ENCODE results near the gene CTBP2.

Gene CTBP2

GRCh38 chr10:125159932-125160855 is at the start of gene CTBP2:
CTBP2 (minus strand) TSS chr10:125160563.
- Histone ChIP-seq H3K27me3 (ENCODE audit: insufficient read depth, low read depth, severe bottlenecking) (no peaks in the 10 kb centered on the region), H3K27ac (peak within 1 kb of the TSS; percentile 93), H3K4me3 (ENCODE audit: low read depth, low read length) (peak within 1 kb of the TSS; percentile 78), H3K9me3 (ENCODE audit: severe bottlenecking) (no peaks in the 10 kb centered on the region), H3K36me3 (peaks cover 9% of the 10 kb centered on the region)
- no peak for TF ChIP-seq CTCF (IDR thresholded peaks at IDR 0.05; ENCODE audit: low read depth, low read length)
- peak; percentile 72 for DNase-seq

GRCh38 chr10:125209591-125210355 is 49.4 kb upstream of the CTBP2 start:
- no peak for TF ChIP-seq CTCF (IDR thresholded peaks at IDR 0.05; ENCODE audit: low read depth, low read length)
- Histone ChIP-seq H3K4me3 (ENCODE audit: low read depth, low read length) (no peak overlapping the region), H3K27me3 (ENCODE audit: insufficient read depth, low read depth, severe bottlenecking) (peaks cover 18% of the 10 kb centered on the region), H3K9me3 (ENCODE audit: severe bottlenecking) (no peaks in the 10 kb centered on the region), H3K27ac (no peak overlapping the region), H3K36me3 (no peaks in the 10 kb centered on the region)
- DNase-seq, result no peak

GRCh38 chr10:125208854-125209565 is 48.6 kb upstream of the CTBP2 start:
- no peak for DNase-seq
- Histone ChIP-seq H3K36me3 (no peaks in the 10 kb centered on the region), H3K4me3 (ENCODE audit: low read depth, low read length) (no peak overlapping the region), H3K27ac (no peak overlapping the region), H3K27me3 (ENCODE audit: insufficient read depth, low read depth, severe bottlenecking) (peaks cover 18% of the 10 kb centered on the region), H3K9me3 (ENCODE audit: severe bottlenecking) (no peaks in the 10 kb centered on the region)
- TF ChIP-seq CTCF (IDR thresholded peaks at IDR 0.05; ENCODE audit: low read depth, low read length), result no peak

GRCh38 chr10:125206623-125207022 is 46.3 kb upstream of the CTBP2 start:
- Histone ChIP-seq H3K9me3 (ENCODE audit: severe bottlenecking) (no peaks in the 10 kb centered on the region), H3K4me3 (ENCODE audit: low read depth, low read length) (no peak overlapping the region), H3K27ac (no peak overlapping the region), H3K27me3 (ENCODE audit: insufficient read depth, low read depth, severe bottlenecking) (peaks cover 31% of the 10 kb centered on the region), H3K36me3 (no peaks in the 10 kb centered on the region)
- no peak for DNase-seq
- TF ChIP-seq CTCF (IDR thresholded peaks at IDR 0.05; ENCODE audit: low read depth, low read length), result no peak

GRCh38 chr10:125205431-125205830 is 45.1 kb upstream of the CTBP2 start:
- no peak for TF ChIP-seq CTCF (IDR thresholded peaks at IDR 0.05; ENCODE audit: low read depth, low read length)
- no peak overlapping the region for H3K4me3 ChIP-seq (ENCODE audit: low read depth, low read length)
- no peak for DNase-seq
- no peak overlapping the region for H3K27ac ChIP-seq
- no peaks in the 10 kb centered on the region for H3K9me3 ChIP-seq (ENCODE audit: severe bottlenecking)
- H3K36me3 ChIP-seq, result no peaks in the 10 kb centered on the region
- H3K27me3 ChIP-seq (ENCODE audit: insufficient read depth, low read depth, severe bottlenecking), result peaks cover 34% of the 10 kb centered on the region

Data from WERI-Rb-1 (cell line).